Mesothelial cell of epicardium (in vitro differentiated cells): ENCODE measurements around the gene TDRD3. TPM values are rescaled to one million over a fixed set of nuclear protein-coding genes. Genes with fewer than 3 reads are reported as not detected.

Experiments
- DNase-seq, 2 experiments: peaks; one replicate each; pipeline ENCODE4 v3.0.0; 2021; ENCODE audit warnings: low spot score in 2 of 2; ENCODE audit not compliant: unreplicated experiment in 2 of 2
- H3K27ac Mint-ChIP-seq: 2 replicates; pipeline ENCODE4 v1.8.0; 2021; ENCODE audit warnings: mixed read lengths
- H3K27me3 Mint-ChIP-seq: 2 replicates; pipeline ENCODE4 v1.8.0; 2021; ENCODE audit warnings: low read depth, mixed read lengths
- H3K36me3 Mint-ChIP-seq: 2 replicates; pipeline ENCODE4 v1.8.0; 2021; ENCODE audit warnings: mixed read lengths
- H3K4me1 Mint-ChIP-seq: 2 replicates; pipeline ENCODE4 v1.8.0; 2021; ENCODE audit warnings: mixed read lengths
- H3K4me3 Mint-ChIP-seq: 2 replicates; pipeline ENCODE4 v1.8.0; 2021; ENCODE audit warnings: mild to moderate bottlenecking, moderate library complexity, mixed read lengths
- H3K9me3 Mint-ChIP-seq: 2 replicates; pipeline ENCODE4 v1.8.0; 2021; ENCODE audit warnings: mixed read lengths
- total RNA-seq: library from RNA; stranded (reverse); gene quantifications from 3 replicates; pipeline ENCODE4 v1.2.1, GENCODE V29; 2021
- TF ChIP-seq, protein P1 (sequence below): fragments of 200-600 bp; sonication (generic); IDR thresholded peaks from one replicate; pipeline ENCODE4 v1.5.0; 2021; ENCODE audit warnings: antibody characterized with exemption; ENCODE audit not compliant: unreplicated experiment

Gene TDRD3
- total RNA-seq, 1 donor from 2014 or later = 50.6 TPM

GRCh38 chr13:60611523-60611922, 214.5 kb downstream of the TDRD3 start:
- Mint-ChIP-seq H3K36me3 (no peaks in the 10 kb centered on the region), H3K27me3 (peaks cover 6% of the 10 kb centered on the region), H3K9me3 (no peaks in the 10 kb centered on the region), H3K4me3 (no peak overlapping the region), H3K4me1 (no peaks in the 10 kb centered on the region), H3K27ac (no peak overlapping the region)
- DNase-seq = no peak
- TF ChIP-seq, protein P1, sequence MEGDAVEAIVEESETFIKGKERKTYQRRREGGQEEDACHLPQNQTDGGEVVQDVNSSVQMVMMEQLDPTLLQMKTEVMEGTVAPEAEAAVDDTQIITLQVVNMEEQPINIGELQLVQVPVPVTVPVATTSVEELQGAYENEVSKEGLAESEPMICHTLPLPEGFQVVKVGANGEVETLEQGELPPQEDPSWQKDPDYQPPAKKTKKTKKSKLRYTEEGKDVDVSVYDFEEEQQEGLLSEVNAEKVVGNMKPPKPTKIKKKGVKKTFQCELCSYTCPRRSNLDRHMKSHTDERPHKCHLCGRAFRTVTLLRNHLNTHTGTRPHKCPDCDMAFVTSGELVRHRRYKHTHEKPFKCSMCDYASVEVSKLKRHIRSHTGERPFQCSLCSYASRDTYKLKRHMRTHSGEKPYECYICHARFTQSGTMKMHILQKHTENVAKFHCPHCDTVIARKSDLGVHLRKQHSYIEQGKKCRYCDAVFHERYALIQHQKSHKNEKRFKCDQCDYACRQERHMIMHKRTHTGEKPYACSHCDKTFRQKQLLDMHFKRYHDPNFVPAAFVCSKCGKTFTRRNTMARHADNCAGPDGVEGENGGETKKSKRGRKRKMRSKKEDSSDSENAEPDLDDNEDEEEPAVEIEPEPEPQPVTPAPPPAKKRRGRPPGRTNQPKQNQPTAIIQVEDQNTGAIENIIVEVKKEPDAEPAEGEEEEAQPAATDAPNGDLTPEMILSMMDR = no peak

GRCh38 chr13:60612593-60612992, 215.6 kb downstream of the TDRD3 start:
- no peaks in the 10 kb centered on the region for H3K4me1 Mint-ChIP-seq
- no peak for DNase-seq
- no peak overlapping the region for H3K4me3 Mint-ChIP-seq
- TF ChIP-seq, protein P1 = no peak
- H3K27ac Mint-ChIP-seq = no peak overlapping the region
- H3K36me3 Mint-ChIP-seq = no peaks in the 10 kb centered on the region
- peaks cover 8% of the 10 kb centered on the region for H3K27me3 Mint-ChIP-seq
- H3K9me3 Mint-ChIP-seq = no peaks in the 10 kb centered on the region

DNA sequence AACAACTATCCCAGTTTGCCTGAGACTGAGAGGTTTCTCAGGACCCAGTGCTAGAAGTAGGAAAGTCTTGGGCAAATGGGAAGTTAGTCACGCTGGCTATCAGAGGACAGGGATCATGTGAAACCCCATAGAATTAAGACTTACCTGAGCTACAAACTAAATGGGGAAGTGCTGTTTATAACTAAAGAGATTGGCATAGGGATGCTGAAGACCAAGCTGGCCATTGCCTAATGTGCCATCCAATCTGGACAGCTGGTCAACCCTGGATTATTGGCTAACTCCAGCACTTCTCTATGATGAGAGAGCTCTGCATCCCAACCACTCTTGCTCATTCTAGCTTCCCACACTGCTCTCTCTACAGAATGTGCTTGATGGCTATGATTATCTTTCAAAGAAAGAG, 216.1 kb downstream of the TDRD3 start:
- TF ChIP-seq, protein P1 = no peak
- H3K9me3 Mint-ChIP-seq = no peaks in the 10 kb centered on the region
- no peak overlapping the region for H3K27ac Mint-ChIP-seq
- no peaks in the 10 kb centered on the region for H3K4me1 Mint-ChIP-seq
- H3K4me3 Mint-ChIP-seq = no peak overlapping the region
- peaks cover 8% of the 10 kb centered on the region for H3K27me3 Mint-ChIP-seq
- H3K36me3 Mint-ChIP-seq = no peaks in the 10 kb centered on the region
- no peak for DNase-seq

DNA sequence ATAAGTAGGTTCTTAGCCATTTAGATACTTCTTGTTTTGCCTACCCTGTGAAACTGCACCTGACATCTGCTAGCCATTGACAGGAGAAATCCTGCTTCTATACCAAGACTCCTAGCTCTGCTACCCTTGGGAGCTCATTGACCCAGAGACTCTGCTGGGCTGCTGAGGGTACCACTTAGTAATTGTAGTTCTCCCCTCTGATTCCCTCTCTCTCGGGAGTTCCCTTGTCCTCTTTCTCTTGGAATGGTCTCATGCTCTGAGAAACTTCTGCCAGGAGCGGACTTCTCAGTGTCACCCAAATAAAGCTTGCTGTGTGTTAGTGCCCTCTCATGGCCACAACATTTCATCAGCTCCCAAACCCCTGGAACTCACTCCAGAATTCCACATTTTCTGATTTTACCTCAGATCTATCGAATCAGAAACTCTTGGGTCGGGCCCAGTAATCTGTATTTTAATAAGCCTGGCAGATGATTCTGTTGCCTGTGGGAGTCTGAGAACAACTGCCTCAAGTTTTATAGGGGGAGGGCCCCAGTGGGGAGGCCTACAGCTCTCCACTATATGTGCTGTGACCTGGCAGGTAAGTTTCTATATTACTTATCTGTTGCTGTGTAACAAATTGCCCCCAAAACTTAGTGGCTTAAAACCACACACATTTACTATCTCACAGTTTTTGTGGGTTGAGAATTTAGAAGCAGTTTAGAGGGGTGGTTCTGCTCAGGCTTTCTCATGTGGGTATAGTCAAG, 221.1 kb downstream of the TDRD3 start:
- TF ChIP-seq, protein P1 = no peak
- no peaks in the 10 kb centered on the region for H3K4me1 Mint-ChIP-seq
- no peak overlapping the region for H3K4me3 Mint-ChIP-seq
- DNase-seq = no peak
- H3K36me3 Mint-ChIP-seq = no peaks in the 10 kb centered on the region
- H3K27ac Mint-ChIP-seq = no peak overlapping the region
- peaks cover 3% of the 10 kb centered on the region for H3K9me3 Mint-ChIP-seq
- peaks cover 20% of the 10 kb centered on the region for H3K27me3 Mint-ChIP-seq

GRCh38 chr13:60619461-60619860, 222.4 kb downstream of the TDRD3 start:
- H3K4me3 Mint-ChIP-seq = no peak overlapping the region
- no peak for DNase-seq
- peaks cover 3% of the 10 kb centered on the region for H3K9me3 Mint-ChIP-seq
- TF ChIP-seq, protein P1 = no peak
- no peaks in the 10 kb centered on the region for H3K4me1 Mint-ChIP-seq
- peaks cover 19% of the 10 kb centered on the region for H3K27me3 Mint-ChIP-seq
- no peak overlapping the region for H3K27ac Mint-ChIP-seq
- H3K36me3 Mint-ChIP-seq = no peaks in the 10 kb centered on the region
